SKM-1 (cell line): Measurements from ENCODE around the gene PCDHGA8.
"Not testable (repeated sequence)": the region's sequence is repeated elsewhere in the genome, so short reads cannot be mapped to it uniquely, and the experiment has no call there.

Source experiments
- DNase-seq: peaks from one replicate; lab custom pipeline; 2025; ENCODE audit not compliant: unreplicated experiment; lab: John Stamatoyannopoulos, UW

The PCDHGA8 gene

GRCh38 chr5:141369994-141370848, 22.2 kb upstream of the PCDHGA8 start, which contains the start of gene PCDHGB3:
Gene PCDHGB3 (plus strand): TSS chr5:141370242. CDS start chr5:141370395, 153 bp downstream.
- DNase-seq, result no peak

DNA sequence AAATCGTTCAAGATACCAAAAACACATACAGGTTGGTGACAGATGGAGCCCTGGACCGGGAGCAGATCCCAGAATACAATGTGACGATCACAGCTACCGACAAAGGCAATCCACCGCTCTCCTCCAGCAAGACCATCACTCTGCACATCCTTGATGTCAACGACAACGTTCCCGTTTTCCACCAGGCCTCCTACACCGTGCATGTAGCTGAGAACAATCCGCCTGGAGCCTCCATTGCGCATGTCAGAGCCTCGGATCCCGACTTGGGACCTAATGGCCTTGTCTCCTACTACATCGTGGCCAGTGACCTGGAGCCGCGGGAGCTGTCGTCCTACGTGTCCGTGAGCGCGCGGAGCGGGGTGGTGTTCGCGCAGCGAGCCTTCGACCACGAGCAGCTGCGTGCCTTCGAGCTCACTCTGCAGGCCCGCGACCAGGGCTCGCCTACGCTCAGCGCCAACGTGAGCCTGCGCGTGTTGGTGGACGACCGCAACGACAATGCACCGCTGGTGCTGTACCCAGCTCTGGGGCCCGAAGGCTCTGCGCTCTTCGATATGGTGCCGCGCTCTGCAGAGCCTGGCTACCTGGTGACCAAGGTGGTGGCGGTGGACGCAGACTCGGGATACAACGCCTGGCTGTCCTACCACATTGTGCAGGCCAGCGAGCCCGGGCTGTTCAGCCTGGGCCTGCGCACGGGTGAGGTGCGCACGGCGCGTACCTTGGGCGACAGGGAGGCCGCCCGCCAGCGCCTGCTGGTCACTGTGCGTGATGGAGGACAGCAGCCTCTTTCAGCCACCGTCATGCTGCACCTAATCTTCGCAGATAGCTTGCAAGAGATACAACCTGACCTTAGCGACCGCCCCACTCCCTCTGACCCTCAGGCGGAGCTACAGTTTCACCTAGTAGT, 20.6 kb upstream of the PCDHGA8 start:
- DNase-seq, result no peak

GRCh38 chr5:141373673-141374317, 18.6 kb upstream of the PCDHGA8 start, which contains the start of gene PCDHGA6:
Gene PCDHGA6 (plus strand): TSS chr5:141373891. CDS start chr5:141374084, 193 bp downstream.
- DNase-seq, result no peak

- DNase-seq, result no peak
These were observed 17.8 kb upstream of the PCDHGA8 start for GRCh38 chr5:141374627-141375026.

DNA sequence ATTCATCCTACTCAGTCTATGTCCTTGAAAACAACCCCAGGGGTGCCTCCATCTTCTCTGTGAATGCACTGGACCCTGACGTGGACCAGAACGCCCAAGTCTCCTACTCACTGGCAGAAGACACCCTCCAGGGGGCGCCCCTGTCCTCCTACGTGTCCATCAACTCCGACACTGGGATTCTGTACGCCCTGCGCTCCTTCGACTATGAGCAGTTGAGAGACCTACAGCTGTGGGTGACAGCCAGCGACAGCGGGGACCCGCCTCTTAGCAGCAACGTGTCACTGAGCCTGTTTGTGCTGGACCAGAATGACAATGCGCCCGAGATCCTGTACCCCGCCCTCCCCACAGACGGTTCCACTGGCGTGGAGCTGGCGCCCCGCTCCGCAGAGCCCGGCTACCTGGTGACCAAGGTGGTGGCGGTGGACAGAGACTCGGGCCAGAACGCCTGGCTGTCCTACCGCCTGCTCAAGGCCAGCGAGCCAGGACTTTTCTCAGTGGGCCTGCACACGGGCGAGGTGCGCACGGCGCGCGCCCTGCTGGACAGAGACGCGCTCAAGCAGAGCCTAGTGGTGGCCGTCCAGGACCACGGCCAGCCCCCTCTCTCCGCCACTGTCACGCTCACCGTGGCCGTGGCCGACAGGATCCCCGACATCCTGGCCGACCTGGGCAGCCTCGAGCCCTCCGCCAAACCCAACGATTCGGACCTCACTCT, 16.8 kb upstream of the PCDHGA8 start:
- DNase-seq, result not testable (repeated sequence)

DNA sequence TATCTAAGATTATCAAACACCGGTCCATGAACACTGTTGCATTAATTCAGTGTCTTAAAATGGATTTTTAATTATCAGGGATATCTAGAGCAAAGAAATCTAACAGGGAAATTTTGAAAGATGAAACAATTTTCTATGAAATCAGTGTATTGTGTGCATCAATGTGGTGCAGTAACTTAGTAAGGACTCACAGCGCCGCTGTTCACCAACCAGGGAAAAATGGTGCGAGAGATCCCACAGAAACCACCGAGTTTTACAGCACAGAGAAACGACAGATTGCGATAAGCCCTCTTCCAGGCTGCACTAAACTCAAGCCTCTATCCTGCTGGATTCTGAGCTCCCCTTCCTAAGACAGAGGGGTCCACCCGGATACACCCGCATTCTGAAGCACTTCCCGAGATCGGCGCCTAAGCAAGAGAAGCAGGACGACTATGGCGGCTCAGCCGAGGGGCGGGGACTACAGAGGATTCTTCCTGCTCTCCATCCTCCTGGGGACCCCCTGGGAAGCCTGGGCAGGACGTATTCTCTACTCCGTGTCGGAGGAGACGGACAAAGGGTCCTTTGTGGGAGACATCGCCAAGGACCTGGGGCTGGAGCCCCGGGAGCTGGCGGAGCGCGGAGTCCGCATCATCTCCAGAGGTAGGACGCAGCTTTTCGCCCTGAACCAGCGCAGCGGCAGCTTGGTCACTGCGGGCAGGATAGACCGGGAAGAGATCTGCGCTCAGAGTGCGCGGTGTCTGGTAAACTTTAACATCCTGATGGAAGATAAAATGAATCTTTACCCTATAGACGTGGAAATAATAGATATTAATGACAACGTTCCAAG, 9.8 kb upstream of the PCDHGA8 start, which contains the start of gene PCDHGA7:
TSS of gene PCDHGA7 (plus strand) at position 274 of the 826 bp plus-strand sequence. CDS start at position 432, 158 bp downstream.
- no peak for DNase-seq

GRCh38 chr5:141383345-141383744, 9.1 kb upstream of the PCDHGA8 start:
- DNase-seq, result no peak

DNA sequence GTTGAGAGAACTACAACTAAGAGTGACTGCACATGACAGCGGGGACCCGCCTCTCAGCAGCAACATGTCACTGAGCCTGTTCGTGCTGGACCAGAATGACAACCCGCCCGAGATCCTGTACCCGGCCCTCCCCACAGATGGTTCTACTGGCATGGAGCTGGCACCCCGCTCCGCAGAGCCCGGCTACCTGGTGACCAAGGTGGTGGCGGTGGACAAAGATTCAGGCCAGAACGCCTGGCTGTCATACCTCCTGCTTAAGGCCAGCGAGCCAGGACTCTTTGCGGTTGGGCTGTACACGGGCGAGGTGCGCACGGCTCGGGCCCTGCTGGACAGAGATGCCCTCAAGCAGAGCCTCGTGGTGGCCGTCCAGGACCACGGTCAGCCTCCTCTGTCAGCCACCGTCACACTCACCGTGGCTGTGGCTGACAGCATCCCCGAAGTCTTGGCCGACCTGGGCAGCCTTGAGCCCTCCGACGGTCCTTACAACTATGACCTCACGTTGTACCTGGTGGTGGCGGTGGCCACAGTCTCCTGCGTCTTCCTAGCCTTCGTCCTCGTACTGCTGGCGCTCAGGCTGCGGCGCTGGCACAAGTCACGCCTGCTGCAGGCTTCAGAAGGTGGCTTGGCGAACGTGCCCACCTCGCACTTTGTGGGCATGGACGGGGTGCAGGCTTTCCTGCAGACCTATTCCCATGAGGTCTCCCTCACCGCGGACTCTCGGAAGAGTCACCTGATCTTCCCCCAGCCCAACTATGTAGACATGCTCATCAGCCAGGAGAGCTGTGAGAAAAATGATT, 7.8 kb upstream of the PCDHGA8 start:
- no peak for DNase-seq

GRCh38 chr5:141387557-141388311, 4.7 kb upstream of the PCDHGA8 start, which contains the start of gene PCDHGB4:
Gene PCDHGB4 (plus strand): TSS chr5:141387698. CDS start chr5:141387885, 187 bp downstream.
- DNase-seq, result not testable (repeated sequence)

DNA sequence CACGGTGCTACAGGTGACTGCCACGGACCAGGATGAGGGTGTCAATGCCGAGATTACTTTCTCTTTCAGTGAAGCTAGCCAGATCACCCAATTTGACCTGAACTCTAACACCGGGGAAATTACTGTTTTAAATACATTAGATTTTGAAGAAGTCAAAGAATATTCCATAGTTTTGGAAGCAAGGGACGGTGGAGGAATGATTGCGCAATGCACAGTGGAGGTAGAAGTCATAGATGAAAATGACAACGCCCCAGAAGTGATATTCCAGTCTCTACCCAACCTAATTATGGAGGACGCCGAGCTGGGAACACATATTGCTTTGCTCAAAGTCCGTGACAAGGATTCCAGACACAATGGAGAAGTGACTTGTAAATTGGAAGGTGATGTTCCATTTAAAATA, 3.8 kb upstream of the PCDHGA8 start:
- no peak for DNase-seq

DNA sequence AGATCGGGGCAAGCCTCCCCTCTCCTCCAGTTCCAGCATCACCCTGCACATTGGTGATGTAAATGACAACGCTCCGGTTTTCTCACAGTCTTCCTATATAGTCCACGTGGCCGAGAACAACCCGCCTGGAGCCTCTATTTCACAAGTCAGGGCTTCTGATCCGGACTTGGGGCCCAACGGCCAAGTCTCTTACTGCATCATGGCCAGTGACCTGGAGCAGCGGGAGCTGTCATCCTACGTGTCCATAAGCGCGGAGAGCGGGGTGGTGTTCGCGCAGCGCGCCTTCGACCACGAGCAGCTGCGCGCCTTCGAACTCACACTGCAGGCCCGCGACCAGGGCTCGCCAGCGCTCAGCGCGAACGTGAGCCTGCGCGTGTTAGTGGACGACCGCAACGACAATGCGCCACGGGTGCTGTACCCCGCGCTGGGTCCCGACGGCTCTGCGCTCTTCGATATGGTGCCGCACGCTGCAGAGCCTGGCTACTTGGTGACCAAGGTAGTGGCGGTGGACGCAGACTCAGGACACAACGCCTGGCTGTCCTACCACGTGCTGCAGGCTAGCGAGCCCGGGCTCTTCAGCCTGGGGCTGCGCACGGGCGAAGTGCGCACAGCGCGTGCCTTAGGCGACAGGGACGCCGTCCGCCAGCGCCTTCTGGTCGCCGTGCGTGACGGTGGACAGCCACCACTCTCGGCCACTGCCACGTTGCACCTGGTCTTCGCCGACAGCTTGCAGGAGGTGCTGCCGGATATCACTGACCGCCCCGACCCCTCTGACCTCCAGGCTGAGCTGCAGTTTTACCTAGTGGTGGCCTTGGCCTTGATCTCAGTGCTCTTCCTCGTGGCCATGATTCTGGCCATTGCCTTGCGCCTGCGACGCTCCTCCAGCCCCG, 3.0 kb upstream of the PCDHGA8 start:
- DNase-seq, result no peak

DNA sequence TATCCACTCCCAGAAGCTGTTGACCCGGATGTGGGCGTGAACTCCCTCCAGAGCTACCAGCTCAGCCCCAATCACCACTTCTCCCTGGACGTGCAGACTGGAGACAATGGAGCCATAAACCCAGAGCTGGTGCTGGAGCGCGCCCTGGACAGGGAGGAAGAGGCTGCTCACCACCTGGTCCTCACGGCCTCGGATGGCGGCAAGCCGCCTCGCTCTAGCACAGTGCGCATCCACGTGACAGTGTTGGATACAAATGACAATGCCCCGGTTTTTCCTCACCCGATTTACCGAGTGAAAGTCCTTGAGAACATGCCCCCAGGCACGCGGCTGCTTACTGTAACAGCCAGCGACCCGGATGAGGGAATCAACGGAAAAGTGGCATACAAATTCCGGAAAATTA, 834 bp downstream of the PCDHGA8 start:
- no peak for DNase-seq

- DNase-seq, result not testable (repeated sequence)
These were observed 2.2 kb downstream of the PCDHGA8 start for GRCh38 chr5:141394401-141395187.

DNA sequence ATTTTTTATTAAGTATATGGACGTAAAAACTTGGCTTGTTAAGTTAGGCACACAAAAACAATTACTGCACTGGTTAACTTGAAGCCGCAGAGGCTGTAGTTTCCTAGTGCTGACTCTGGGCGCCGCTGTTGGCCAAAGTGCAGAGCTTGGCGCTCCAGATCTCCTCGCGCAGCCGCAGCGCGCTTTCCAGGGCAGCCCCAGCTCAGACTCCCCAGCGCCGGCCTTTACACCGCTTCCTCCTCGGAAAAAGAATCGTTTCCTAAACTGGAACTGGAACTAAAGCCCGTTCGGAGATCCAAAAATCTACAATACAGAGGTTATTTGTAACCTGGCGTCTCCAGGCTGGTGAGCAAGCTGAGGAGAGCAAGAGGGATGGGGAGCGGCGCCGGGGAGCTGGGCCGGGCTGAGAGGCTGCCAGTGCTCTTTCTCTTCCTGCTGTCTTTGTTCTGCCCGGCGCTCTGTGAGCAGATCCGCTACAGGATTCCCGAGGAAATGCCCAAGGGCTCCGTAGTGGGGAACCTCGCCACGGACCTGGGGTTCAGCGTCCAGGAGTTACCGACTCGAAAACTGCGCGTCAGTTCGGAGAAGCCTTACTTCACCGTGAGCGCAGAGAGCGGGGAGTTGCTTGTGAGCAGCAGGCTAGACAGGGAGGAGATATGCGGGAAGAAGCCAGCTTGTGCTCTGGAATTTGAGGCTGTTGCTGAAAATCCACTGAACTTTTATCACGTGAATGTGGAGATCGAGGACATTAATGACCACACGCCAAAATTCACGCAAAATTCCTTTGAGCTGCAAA, 5.5 kb downstream of the PCDHGA8 start, which contains the start of gene PCDHGB5:
TSS of gene PCDHGB5 (plus strand) at position 192 of the 796 bp plus-strand sequence. CDS start at position 373, 181 bp downstream.
- DNase-seq, result not testable (repeated sequence)

DNA sequence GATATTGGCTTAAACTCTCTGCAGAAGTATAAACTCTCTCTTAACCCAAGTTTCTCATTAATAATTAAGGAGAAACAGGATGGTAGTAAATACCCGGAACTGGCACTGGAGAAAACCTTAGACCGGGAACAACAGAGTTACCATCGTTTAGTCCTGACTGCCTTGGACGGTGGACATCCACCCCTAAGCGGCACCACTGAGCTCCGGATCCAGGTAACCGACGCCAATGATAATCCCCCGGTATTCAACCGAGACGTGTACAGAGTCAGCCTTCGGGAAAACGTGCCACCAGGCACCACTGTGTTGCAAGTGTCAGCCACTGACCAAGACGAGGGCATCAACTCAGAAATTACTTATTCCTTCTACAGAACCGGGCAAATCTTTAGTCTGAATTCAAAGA, 6.2 kb downstream of the PCDHGA8 start:
- DNase-seq, result no peak
